PC-3 (cell line): ENCODE results near the gene MAML2.

Source experiments
- CTCF ChIP-seq: fragments of 300-600 bp; sonication (generic); conservative IDR thresholded peaks from 2 replicates; pipeline ENCODE4 v1.5.1; 2017; ENCODE audit warnings: antibody characterized with exemption, low read depth, mild to moderate bottlenecking, low read length
- EZH2phosphoT487 ChIP-seq: fragments of 300-600 bp; sonication (generic); IDR thresholded peaks from 2 replicates; pipeline ENCODE4 v1.6.1; 2018; ENCODE audit warnings: mild to moderate bottlenecking, antibody characterized with exemption, low read length, borderline replicate concordance

- TF ChIP-seq CTCF (no peak), EZH2phosphoT487 (no peak)
These were observed 197.8 kb downstream of the MAML2 start for GRCh38 chr11:96145163-96145585.
